Hepatocyte (in vitro differentiated cells): ENCODE data around the gene SLC13A2. TPM values are rescaled to one million over a fixed set of nuclear protein-coding genes. Genes with fewer than 3 reads are reported as not detected.

Source experiments
- DNase-seq: peaks from one replicate; pipeline ENCODE4 v3.0.0-alpha.2; 2016; ENCODE audit warnings: low spot score
- H2AFZ ChIP-seq: fragments of 200-600 bp; sonication (generic); 2 replicates; pipeline ENCODE4 v1.6.0; 2016; ENCODE audit warnings: antibody characterized with exemption, mild to moderate bottlenecking
- H3K27ac ChIP-seq: fragments of 200-600 bp; sonication (generic); 2 replicates; pipeline ENCODE4 v1.5.1; 2016; ENCODE audit warnings: mild to moderate bottlenecking
- H3K27me3 ChIP-seq: fragments of 200-600 bp; sonication (generic); 2 replicates; pipeline ENCODE4 v1.6.1; 2016
- H3K36me3 ChIP-seq: fragments of 200-600 bp; sonication (generic); replicated peaks from 2 replicates; pipeline ENCODE4 v1.5.1; 2016; ENCODE audit warnings: low read depth; ENCODE audit not compliant: insufficient read depth
- H3K4me1 ChIP-seq: fragments of 200-600 bp; sonication (generic); 2 replicates; pipeline ENCODE4 v1.5.1; 2016; ENCODE audit warnings: mild to moderate bottlenecking, moderate library complexity; ENCODE audit not compliant: insufficient read depth
- H3K4me2 ChIP-seq: fragments of 200-600 bp; sonication (generic); 2 replicates; pipeline ENCODE4 v1.6.0; 2016
- H3K4me3 ChIP-seq: fragments of 200-600 bp; sonication (generic); 2 replicates; pipeline ENCODE4 v1.5.1; 2016; ENCODE audit warnings: mild to moderate bottlenecking
- H3K79me2 ChIP-seq: fragments of 200-600 bp; sonication (generic); 2 replicates; pipeline ENCODE4 v1.6.0; 2017; ENCODE audit warnings: mild to moderate bottlenecking
- H3K9me2 ChIP-seq: fragments of 200-600 bp; sonication (generic); replicated peaks from 2 replicates; pipeline ENCODE4 v1.6.0; 2017; ENCODE audit warnings: mild to moderate bottlenecking; ENCODE audit not compliant: insufficient read depth
- H3K9me3 ChIP-seq: fragments of 200-600 bp; sonication (generic); 2 replicates; pipeline ENCODE4 v1.5.1; 2016; ENCODE audit warnings: low read depth, mild to moderate bottlenecking
- H4K20me1 ChIP-seq: fragments of 200-600 bp; sonication (generic); 2 replicates; pipeline ENCODE4 v1.6.0; 2016; ENCODE audit warnings: mild to moderate bottlenecking; ENCODE audit not compliant: insufficient read depth, poor library complexity, severe bottlenecking
- CTCF ChIP-seq: fragments of 200-600 bp; sonication (generic); IDR thresholded peaks from 2 replicates; pipeline ENCODE4 v1.5.1; 2016; ENCODE audit warnings: antibody characterized with exemption, mild to moderate bottlenecking; ENCODE audit not compliant: poor library complexity
- EZH2 ChIP-seq: fragments of 200-600 bp; sonication (generic); IDR thresholded peaks from 2 replicates; pipeline ENCODE4 v1.6.1; 2016; ENCODE audit warnings: antibody characterized with exemption, mild to moderate bottlenecking, borderline replicate concordance
- EZH2phosphoT487 ChIP-seq: fragments of 200-600 bp; sonication (generic); IDR thresholded peaks from one replicate; pipeline ENCODE4 v1.6.1; 2018; ENCODE audit warnings: antibody characterized with exemption, mild to moderate bottlenecking, low read depth, moderate library complexity; ENCODE audit not compliant: unreplicated experiment, severe bottlenecking
- WGBS: methylation state at CpG from one replicate; pipeline ENCODE4 v1.1.6; 2016; ENCODE audit warnings: low lambda C conversion rate; ENCODE audit errors: missing lambda C conversion rate; 5-methylcytosine and 5-hydroxymethylcytosine counted together
- polyA plus RNA-seq: library from polyadenylated mRNA; unstranded; fragments of >200 nt; fragmentation: Nextera tagmentation; extraction: Ambion mirVana; gene quantifications from 2 replicates; pipeline ENCODE4 v1.2.1, GENCODE V29; 2016
- total RNA-seq: library from RNA; depleted of rRNA; stranded (reverse); fragments of >200 nt; gene quantifications from 2 replicates; pipeline ENCODE4 v1.2.3, GENCODE V29; 2014

SLC13A2 gene
- total and polyA plus RNA-seq, 2 experiments from 2014 or later = 2.0 TPM

DNA sequence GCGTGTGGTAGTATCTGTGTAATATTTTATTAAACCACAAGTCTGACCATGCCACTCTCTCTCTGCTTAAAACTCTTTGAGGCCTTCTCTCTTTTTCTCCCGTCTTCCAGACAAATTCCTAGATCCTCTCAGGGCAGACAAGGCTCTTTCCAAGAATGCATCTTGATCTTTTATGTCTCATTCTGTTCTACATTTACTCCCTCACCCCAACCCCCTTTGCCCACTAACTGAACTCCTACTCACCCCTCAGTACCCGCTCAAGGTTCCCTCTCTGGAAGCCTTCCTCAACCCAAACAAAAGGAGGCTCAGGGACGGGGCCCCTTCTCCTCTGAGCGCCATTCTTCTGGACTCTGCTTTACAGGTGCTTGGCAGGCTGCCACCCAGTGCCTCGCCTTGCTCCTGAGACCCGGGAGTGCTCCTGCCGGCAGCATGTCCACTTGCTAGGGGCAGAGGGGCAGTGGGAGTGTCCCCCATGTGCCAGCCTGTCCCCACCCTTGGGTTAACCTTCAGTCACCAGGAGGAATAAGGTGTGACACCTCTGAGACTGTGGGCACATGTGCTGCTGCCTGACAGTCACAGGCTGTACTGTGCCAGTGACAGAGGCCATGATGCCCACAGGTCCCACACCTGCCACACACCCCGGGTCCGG is 9.2 kb downstream of the SLC13A2 start:
- Histone ChIP-seq H3K27me3 (no peaks in the 10 kb centered on the region), H3K4me3 (no peak overlapping the region), H3K4me1 (peaks cover 19% of the 10 kb centered on the region), H3K9me2 (no peaks in the 10 kb centered on the region), H3K27ac (no peak overlapping the region), H3K79me2 (no peaks in the 10 kb centered on the region), H3K36me3 (no peaks in the 10 kb centered on the region), H4K20me1 (no peaks in the 10 kb centered on the region), H3K4me2 (no peak overlapping the region), H3K9me3 (no peaks in the 10 kb centered on the region), H2AFZ (no peak overlapping the region)
- 87% methylated on average over 10 of the region's 10 CpGs for WGBS
- DNase-seq = no peak
- TF ChIP-seq EZH2 (no peak), EZH2phosphoT487 (no peak), CTCF (no peak)

GRCh38 chr17:28484296-28484695 is 10.9 kb downstream of the SLC13A2 start:
- 59% methylated on average over 2 of the region's 2 CpGs for WGBS
- no peaks in the 10 kb centered on the region for H3K27me3 ChIP-seq
- no peaks in the 10 kb centered on the region for H3K9me2 ChIP-seq
- H3K4me3 ChIP-seq = no peak overlapping the region
- no peak for TF ChIP-seq EZH2
- no peak overlapping the region for H3K27ac ChIP-seq
- H4K20me1 ChIP-seq = no peaks in the 10 kb centered on the region
- H3K79me2 ChIP-seq = no peaks in the 10 kb centered on the region
- no peaks in the 10 kb centered on the region for H3K9me3 ChIP-seq
- H3K4me2 ChIP-seq = no peak overlapping the region
- no peaks in the 10 kb centered on the region for H3K36me3 ChIP-seq
- DNase-seq = no peak
- H2AFZ ChIP-seq = no peak overlapping the region
- peaks cover 30% of the 10 kb centered on the region for H3K4me1 ChIP-seq

GRCh38 chr17:28485049-28485448 is 11.6 kb downstream of the SLC13A2 start:
- no peaks in the 10 kb centered on the region for H3K36me3 ChIP-seq
- peaks cover 27% of the 10 kb centered on the region for H3K4me1 ChIP-seq
- no peaks in the 10 kb centered on the region for H3K9me2 ChIP-seq
- no peak for DNase-seq
- TF ChIP-seq EZH2phosphoT487 (no peak), EZH2 (no peak), CTCF (no peak)
- H3K27me3 ChIP-seq = no peaks in the 10 kb centered on the region
- H2AFZ ChIP-seq = no peak overlapping the region
- H3K9me3 ChIP-seq = no peaks in the 10 kb centered on the region
- H3K4me3 ChIP-seq = no peak overlapping the region
- WGBS = 84% methylated on average over 3 of the region's 3 CpGs
- no peaks in the 10 kb centered on the region for H4K20me1 ChIP-seq
- H3K27ac ChIP-seq = no peak overlapping the region
- H3K79me2 ChIP-seq = no peaks in the 10 kb centered on the region
- H3K4me2 ChIP-seq = no peak overlapping the region

GRCh38 chr17:28487881-28488532 is 14.6 kb downstream of the SLC13A2 start:
- H3K27me3 ChIP-seq = no peaks in the 10 kb centered on the region
- H3K36me3 ChIP-seq = no peaks in the 10 kb centered on the region
- TF ChIP-seq CTCF (peak; percentile 7), EZH2 (no peak)
- H3K4me2 ChIP-seq = peak overlapping the region; percentile 40
- H3K9me2 ChIP-seq = no peaks in the 10 kb centered on the region
- peak overlapping the region; percentile 62 for H3K27ac ChIP-seq
- H3K4me3 ChIP-seq = no peak overlapping the region
- no peak overlapping the region for H2AFZ ChIP-seq
- WGBS = 59% methylated on average over 4 of the region's 5 CpGs
- peaks cover 21% of the 10 kb centered on the region for H3K4me1 ChIP-seq
- no peaks in the 10 kb centered on the region for H4K20me1 ChIP-seq
- peak; percentile 59 for DNase-seq
- no peaks in the 10 kb centered on the region for H3K79me2 ChIP-seq
- H3K9me3 ChIP-seq = no peaks in the 10 kb centered on the region
